Measurements from ENCODE around the gene CAPN1. TPM values are rescaled to one million over a fixed set of nuclear protein-coding genes. Genes with fewer than 3 reads are reported as not detected.

CAPN1 gene
- total RNA-seq, 1 experiment from 2014 or later, result 175 TPM

GRCh38 chr11:65182258-65183170 lies 786 bp downstream of the CAPN1 start:
- Histone ChIP-seq H2AK5ac (ENCODE audit: insufficient read length, low read length) (no peak overlapping the region), H3K18ac (ENCODE audit: insufficient read length, low read depth, low read length) (no peak overlapping the region), H2BK20ac (ENCODE audit: low read depth, low read length, poor library complexity, severe bottlenecking) (no peak overlapping the region), H4K5ac (ENCODE audit: insufficient read length, low read depth, low read length) (no peak overlapping the region), H4K20me1 (ENCODE audit: control insufficient read depth, insufficient read depth, insufficient read length) (no peaks in the 10 kb centered on the region), H2BK5ac (ENCODE audit: insufficient read length, low read length) (no peak overlapping the region), H2BK120ac (ENCODE audit: low read depth, low read length, poor library complexity, severe bottlenecking) (no peak overlapping the region), H3K27me3 (ENCODE audit: insufficient read depth, low read length) (no peaks in the 10 kb centered on the region), H2AFZ (ENCODE audit: low read length) (no peak overlapping the region), H3K14ac (ENCODE audit: insufficient read depth, low read length) (peak overlapping the region; percentile 40; the same call in 1 of the 2 replicates), H3K79me1 (ENCODE audit: insufficient read depth, low read depth, low read length, poor library complexity, severe bottlenecking) (no peaks in the 10 kb centered on the region), H2BK12ac (ENCODE audit: insufficient read length, low read depth, low read length) (no peak overlapping the region), H3K4ac (ENCODE audit: low read depth, low read length) (no peak overlapping the region), H2BK15ac (ENCODE audit: low read depth, low read length) (no peak overlapping the region), H3K56ac (ENCODE audit: insufficient read length, low read depth, low read length) (no peak overlapping the region), H3K79me2 (ENCODE audit: insufficient read depth, low read length) (peaks cover 2% of the 10 kb centered on the region; the same call in 1 of the 2 replicates), H3T11ph (ENCODE audit: low read length) (no peak overlapping the region), H3K4me1 (ENCODE audit: insufficient read depth, low read length) (peaks cover 9% of the 10 kb centered on the region; the same call in 1 of the 2 replicates), H3K23me2 (ENCODE audit: insufficient read length, low read depth, low read length, poor library complexity, severe bottlenecking) (peaks cover 14% of the 10 kb centered on the region), H4K8ac (replicated peaks; ENCODE audit: insufficient read length, low read depth, low read length) (no peak overlapping the region), H3K27ac (ENCODE audit: insufficient read length, low read depth, low read length) (no peak overlapping the region), H4K91ac (ENCODE audit: insufficient read length, low read depth, low read length) (no peak overlapping the region), H3K9ac (ENCODE audit: extremely low read depth, insufficient read length, low read length) (peak overlapping the region; percentile 54), H3K23ac (ENCODE audit: insufficient read length, low read depth, low read length) (no peak overlapping the region), H3K9me3 (ENCODE audit: control insufficient read depth, low read depth, low read length) (no peaks in the 10 kb centered on the region), H3K4me2 (ENCODE audit: insufficient read depth, insufficient read length, low read length) (peak overlapping the region; percentile 87)
- H3K27ac Mint-ChIP-seq, result peak overlapping the region; percentile 97 to 99 (median 97); a peak in 6 of 7 replicates
- peaks cover 43 to 48% of the 10 kb centered on the region in 2 experiments for H3K4me1 Mint-ChIP-seq
- peak overlapping the region; percentile 92 to 96 for H3K4me3 Mint-ChIP-seq
- DNase-seq, result peak; percentile 88
- H3K27me3 Mint-ChIP-seq (ENCODE audit: low read depth), result no peaks in the 10 kb centered on the region
- peaks cover 13 to 19% (median 18%) of the 10 kb centered on the region in 3 experiments for H3K36me3 Mint-ChIP-seq (ENCODE audit: insufficient read depth in 1 of 3, low read depth in 3 of 3)
- H3K9me3 Mint-ChIP-seq, result no peaks in the 10 kb centered on the region
- no peak for TF ChIP-seq CTCF (conservative IDR thresholded peaks at IDR 0.05)
- no CpG with 5 or more reads among the region's 23 CpGs for WGBS (ENCODE audit: extremely low coverage, insufficient read length, low lambda C conversion rate)

All from H9 (cell line).